NCI-H748 (cell line): ENCODE data around the gene EIF3B.
"Not testable (repeated sequence)": the region's sequence is repeated elsewhere in the genome, so short reads cannot be mapped to it uniquely, and the experiment has no call there.

Experiments
- DNase-seq: peaks from one replicate; lab custom pipeline; 2025; ENCODE audit not compliant: unreplicated experiment; lab: John Stamatoyannopoulos, UW

EIF3B gene

DNA sequence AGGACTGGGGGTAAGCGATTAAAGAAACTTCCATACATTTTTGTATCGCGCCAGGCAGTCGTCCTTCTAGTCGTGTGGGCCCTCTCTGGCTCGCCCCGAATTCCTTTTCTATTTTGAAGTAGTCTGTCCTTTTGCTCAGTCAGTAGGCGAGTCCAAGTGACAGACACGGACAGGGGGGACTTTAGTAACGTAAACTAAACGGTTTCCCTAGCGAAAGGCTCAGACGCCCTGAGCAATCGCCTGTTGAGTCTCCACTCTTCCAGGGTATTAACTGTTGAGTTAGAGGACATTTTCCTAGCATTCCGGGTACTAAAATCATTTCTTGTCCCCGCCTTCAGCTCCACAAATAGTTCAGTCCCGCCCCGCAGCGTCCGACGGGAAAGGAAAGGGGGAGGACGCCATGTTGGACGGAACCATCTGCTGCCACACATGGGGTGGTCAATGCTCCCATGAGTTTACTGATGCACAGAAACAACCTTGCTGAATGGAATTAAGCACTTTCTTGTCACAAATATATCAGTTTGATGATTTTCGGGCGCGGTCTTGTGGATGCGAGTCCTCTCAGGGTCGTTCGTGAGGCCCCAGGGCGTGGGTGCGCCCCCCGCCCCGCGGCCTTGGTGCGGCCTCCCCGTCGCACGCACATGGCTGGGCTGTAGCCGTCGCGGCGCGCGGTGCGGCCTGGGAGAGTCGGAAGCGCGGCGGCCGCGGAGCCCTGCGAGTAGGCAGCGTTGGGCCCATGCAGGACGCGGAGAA lies at the start of gene EIF3B:
TSS of gene EIF3B (plus strand) at position 642 of the 753 bp plus-strand sequence. CDS start at position 737, 95 bp downstream.
- peak; percentile 94 for DNase-seq

DNA sequence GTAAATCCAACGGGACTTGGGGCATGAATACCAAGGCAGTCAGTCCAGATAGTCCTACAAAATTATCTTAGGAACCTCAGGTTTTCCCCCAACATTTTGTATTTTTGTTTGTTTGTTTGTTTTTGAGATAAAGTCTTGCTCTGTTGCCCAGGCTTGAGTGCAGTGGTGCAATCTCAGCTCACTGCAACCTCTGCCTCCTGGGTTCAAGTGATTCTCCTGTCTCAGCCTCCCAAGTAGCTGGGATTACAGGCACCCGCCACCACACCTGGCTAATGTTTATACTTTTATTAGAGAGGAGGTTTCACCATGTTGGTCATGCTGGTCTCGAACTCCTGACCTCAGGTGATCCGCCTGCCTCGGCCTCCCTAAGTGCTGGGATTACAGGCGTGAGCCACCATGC lies 49.4 kb upstream of the EIF3B start:
- not testable (repeated sequence) for DNase-seq

- no peak for DNase-seq
Observed at GRCh38 chr7:2306688-2307087, 47.9 kb upstream of the EIF3B start.

- no peak for DNase-seq
Observed at GRCh38 chr7:2307690-2308107, 46.9 kb upstream of the EIF3B start.

GRCh38 chr7:2309889-2310331 lies 44.7 kb upstream of the EIF3B start:
- no peak for DNase-seq

GRCh38 chr7:2312267-2312929 lies 42.2 kb upstream of the EIF3B start:
- DNase-seq = no peak

GRCh38 chr7:2313450-2314208 lies 41.0 kb upstream of the EIF3B start:
- DNase-seq = peak; percentile 36

GRCh38 chr7:2314209-2314955 lies 40.2 kb upstream of the EIF3B start, which contains the start of gene SNX8:
Gene SNX8 (minus strand): TSS chr7:2314441. CDS start chr7:2314421, 20 bp downstream.
- peak; percentile 96 for DNase-seq

DNA sequence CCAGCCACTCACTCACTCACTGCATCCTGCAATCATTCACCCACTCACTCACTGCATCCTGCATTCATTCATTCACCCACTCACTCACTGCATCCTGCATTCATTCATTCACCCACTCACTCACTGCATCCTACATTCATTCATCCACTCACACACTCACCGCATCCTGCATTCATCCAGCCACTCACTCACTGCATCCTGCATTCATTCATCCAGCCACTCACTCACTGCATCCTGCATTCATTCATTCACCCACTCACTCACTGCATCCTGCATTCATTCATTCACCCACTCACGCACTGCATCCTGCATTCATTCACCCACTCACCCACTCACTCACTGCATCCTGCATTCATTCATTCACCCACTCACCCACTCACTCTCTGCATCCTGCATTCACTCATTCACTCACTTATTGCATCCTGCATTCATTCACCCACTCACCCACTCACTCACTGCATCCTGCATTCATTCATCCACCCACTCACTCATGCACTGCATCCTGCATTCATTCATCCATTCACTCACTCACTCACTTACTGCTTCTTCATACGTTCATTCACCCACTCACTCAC lies 39.6 kb upstream of the EIF3B start:
- not testable (repeated sequence) for DNase-seq

- no peak for DNase-seq
Observed at GRCh38 chr7:2315787-2316186, 38.8 kb upstream of the EIF3B start.

DNA sequence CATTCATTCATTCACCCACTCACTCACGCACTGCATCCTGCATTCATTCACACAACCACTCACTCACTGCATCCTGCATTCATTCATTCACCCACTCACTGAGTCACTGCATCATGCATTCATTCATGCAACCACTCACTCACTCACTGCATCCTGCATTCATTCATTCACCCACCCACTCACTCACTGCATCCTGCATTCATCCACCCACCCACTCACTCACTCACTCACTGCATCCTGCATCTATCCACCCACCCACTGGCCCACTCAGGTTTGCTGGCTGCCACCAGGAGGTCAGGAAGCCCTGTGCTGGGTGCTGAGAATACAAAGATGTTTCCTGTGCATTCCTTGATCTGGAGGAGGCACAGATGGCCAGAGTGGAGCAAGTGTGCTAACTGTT lies 38.0 kb upstream of the EIF3B start:
- no peak for DNase-seq

GRCh38 chr7:2317556-2318293 lies 36.9 kb upstream of the EIF3B start:
- DNase-seq = no peak

DNA sequence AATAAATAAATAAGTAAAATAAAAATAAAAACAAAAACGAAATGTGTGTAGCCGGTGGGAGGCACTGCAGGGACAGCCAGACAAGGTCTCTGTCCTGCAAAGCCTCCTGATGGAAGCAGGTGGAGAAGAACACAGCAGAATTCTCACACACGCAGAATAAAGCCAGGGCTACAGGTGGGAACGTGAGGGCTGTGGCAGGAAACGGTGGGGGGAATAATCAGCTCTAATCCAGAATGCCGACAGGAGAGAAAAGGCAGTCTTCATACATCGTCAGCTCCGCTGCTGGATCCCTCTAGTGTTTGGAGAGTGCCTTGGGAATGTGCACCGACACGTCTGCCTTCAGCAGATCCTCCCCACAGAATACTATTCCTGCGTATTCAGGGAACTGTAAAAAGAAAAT lies 33.6 kb upstream of the EIF3B start:
- DNase-seq = peak; percentile 18

- DNase-seq = no peak
Observed at GRCh38 chr7:2325162-2325561, 29.5 kb upstream of the EIF3B start.

GRCh38 chr7:2326951-2327350 lies 27.7 kb upstream of the EIF3B start:
- DNase-seq = no peak

DNA sequence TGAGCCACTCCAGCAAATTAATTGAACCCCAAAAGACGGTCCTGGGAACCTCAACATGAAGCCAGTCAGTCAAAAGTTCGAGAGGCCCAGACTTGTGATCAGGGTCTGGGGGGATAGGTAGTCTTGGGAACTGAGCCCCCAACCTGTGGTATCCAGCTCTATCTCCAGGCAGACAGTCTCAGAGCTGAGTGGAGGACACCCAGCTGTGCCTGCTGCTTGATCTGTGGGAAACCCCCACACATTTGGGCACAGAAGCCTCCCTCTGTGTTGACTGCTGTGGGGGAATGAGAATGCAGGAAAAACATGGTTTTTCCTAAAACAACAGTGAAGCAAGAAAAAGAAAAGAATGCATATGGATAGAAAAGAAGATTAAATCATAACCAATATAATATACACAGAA lies 24.1 kb upstream of the EIF3B start:
- DNase-seq = no peak

- DNase-seq = no peak
Observed at GRCh38 chr7:2331707-2332106, 22.9 kb upstream of the EIF3B start.

GRCh38 chr7:2332606-2333231 lies 21.9 kb upstream of the EIF3B start:
- DNase-seq = not testable (repeated sequence)

DNA sequence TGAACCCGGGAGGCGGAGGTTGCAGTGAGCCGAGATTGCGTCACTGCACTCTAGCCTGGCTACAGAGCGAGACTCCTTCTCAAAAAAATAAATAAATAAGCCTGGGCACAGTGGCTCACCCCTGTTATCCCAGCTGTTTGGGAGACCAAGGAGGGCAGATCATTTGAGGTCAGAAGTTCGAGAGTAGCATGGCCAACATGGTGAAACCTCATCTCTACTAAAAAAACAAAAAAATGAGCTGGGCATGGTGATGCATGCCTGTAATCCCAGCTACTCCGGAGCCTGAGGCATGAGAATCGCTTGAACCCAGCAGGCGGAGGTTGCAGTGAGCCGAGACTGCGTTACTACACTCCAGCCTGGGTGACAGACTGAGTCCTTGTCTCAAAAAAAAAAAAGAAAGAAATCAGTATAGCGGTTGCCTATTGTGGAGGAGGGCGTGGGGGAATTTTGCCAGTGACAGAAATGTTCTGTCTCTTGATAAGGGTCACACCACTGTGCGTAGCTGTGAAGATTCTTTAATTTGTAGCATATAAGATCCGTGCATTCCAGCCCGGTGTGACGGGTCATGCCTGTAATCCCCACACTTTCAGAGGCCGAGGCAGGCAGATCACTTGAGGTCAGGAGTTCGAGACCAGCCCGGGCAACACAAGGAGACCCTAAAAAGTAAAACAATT lies 17.9 kb upstream of the EIF3B start:
- no peak for DNase-seq
